HepG2 (cell line): ENCODE results near the gene NOMO2.
"Not testable (repeated sequence)": the region's sequence is repeated elsewhere in the genome, so short reads cannot be mapped to it uniquely, and the experiment has no call there.

ENCODE experiments used
- CTCF ChIP-seq: sonication (generic); formaldehyde crosslinking; IDR thresholded peaks from 2 replicates; pipeline ENCODE4 v1.5.0; 2020; ENCODE audit warnings: mild to moderate bottlenecking, missing genetic modification reagents, moderate library complexity
- ETV6 ChIP-seq: sonication (generic); formaldehyde crosslinking; conservative IDR thresholded peaks from 2 replicates; pipeline ENCODE4 v1.4.0; 2020; ENCODE audit warnings: missing genetic modification reagents
- EZH2 ChIP-seq: conservative IDR thresholded peaks from 2 replicates; pipeline ENCODE4 v1.6.1; 2012; ENCODE audit warnings: mild to moderate bottlenecking, low read depth, low read length, moderate library complexity
- HDAC2 ChIP-seq: sonication (generic); formaldehyde crosslinking; IDR thresholded peaks from 2 replicates; pipeline ENCODE4 v1.4.0; 2020; ENCODE audit warnings: missing genetic modification reagents
- NFE2 ChIP-seq: sonication (generic); formaldehyde crosslinking; IDR thresholded peaks from 2 replicates; pipeline ENCODE4 v1.4.0; 2020; ENCODE audit warnings: missing genetic modification reagents

GRCh38 chr16:18603572-18604246, 41.8 kb upstream of the NOMO2 start:
- not testable (repeated sequence) for TF ChIP-seq NFE2 (CRISPR knock-in tag); CTCF (CRISPR knock-in tag); EZH2; HDAC2 (CRISPR knock-in tag); ETV6 (CRISPR knock-in tag)
